Ishikawa (cell line): ENCODE measurements around the gene LAMC3.

Experiments used
- CEBPB ChIP-seq: IDR thresholded peaks from 2 replicates; pipeline ENCODE4 v1.6.1; 2012
- CREB1 ChIP-seq: IDR thresholded peaks from 2 replicates; pipeline ENCODE4 v1.6.1; 2012; ENCODE audit warnings: low read depth
- EGR1 ChIP-seq: IDR thresholded peaks from 2 replicates; pipeline ENCODE4 v1.6.1; 2012
- EP300 ChIP-seq: IDR thresholded peaks from 2 replicates; pipeline ENCODE4 v1.6.1; 2012; ENCODE audit warnings: borderline replicate concordance
- FOXM1 ChIP-seq: IDR thresholded peaks from 2 replicates; pipeline ENCODE4 v1.6.1; 2012; ENCODE audit warnings: low read depth, borderline replicate concordance
- MAX ChIP-seq: IDR thresholded peaks from 2 replicates; pipeline ENCODE4 v1.6.1; 2012
- NFIC ChIP-seq: IDR thresholded peaks from 2 replicates; pipeline ENCODE4 v1.6.1; 2012
- RAD21 ChIP-seq: IDR thresholded peaks from 2 replicates; pipeline ENCODE4 v1.6.1; 2012; ENCODE audit warnings: low read depth
- REST ChIP-seq: IDR thresholded peaks from 2 replicates; pipeline ENCODE4 v1.6.1; 2012; ENCODE audit warnings: low read depth, mild to moderate bottlenecking
- TAF1 ChIP-seq: IDR thresholded peaks from 2 replicates; pipeline ENCODE4 v1.6.1; 2012; ENCODE audit warnings: low read depth, mild to moderate bottlenecking
- TCF12 ChIP-seq: IDR thresholded peaks from 2 replicates; pipeline ENCODE4 v1.6.1; 2012; ENCODE audit warnings: low read depth
- TEAD4 ChIP-seq: IDR thresholded peaks from 2 replicates; pipeline ENCODE4 v1.6.1; 2012
- USF1 ChIP-seq: IDR thresholded peaks from 2 replicates; pipeline ENCODE4 v1.6.1; 2012
- YY1 ChIP-seq: IDR thresholded peaks from 2 replicates; pipeline ENCODE4 v1.6.1; 2012; ENCODE audit warnings: low read depth
- ZBTB7A ChIP-seq: IDR thresholded peaks from 2 replicates; pipeline ENCODE4 v1.6.1; 2012; ENCODE audit warnings: low read depth

LAMC3 gene

GRCh38 chr9:130999245-130999623, 9.7 kb upstream of the LAMC3 start:
- no peak for TF ChIP-seq TEAD4
- no peak for TF ChIP-seq TAF1
- no peak for TF ChIP-seq MAX
- TF ChIP-seq USF1, result no peak
- no peak for TF ChIP-seq FOXM1
- no peak for TF ChIP-seq CREB1
- no peak for TF ChIP-seq REST
- no peak for TF ChIP-seq EP300
- no peak for TF ChIP-seq TCF12
- no peak for TF ChIP-seq ZBTB7A
- no peak for TF ChIP-seq CEBPB
- TF ChIP-seq EGR1, result no peak
- no peak for TF ChIP-seq NFIC
- no peak for TF ChIP-seq RAD21
- TF ChIP-seq YY1, result no peak

GRCh38 chr9:131001021-131001420, 8.0 kb upstream of the LAMC3 start:
- TF ChIP-seq REST, result no peak
- TF ChIP-seq EP300, result no peak
- TF ChIP-seq CREB1, result no peak
- no peak for TF ChIP-seq YY1

GRCh38 chr9:131001990-131002389, 7.0 kb upstream of the LAMC3 start:
- no peak for TF ChIP-seq TAF1
- TF ChIP-seq RAD21, result no peak
- no peak for TF ChIP-seq CEBPB
- no peak for TF ChIP-seq TEAD4
- TF ChIP-seq MAX, result no peak
- no peak for TF ChIP-seq REST
- TF ChIP-seq USF1, result no peak
- TF ChIP-seq CREB1, result no peak
- no peak for TF ChIP-seq FOXM1
- TF ChIP-seq TCF12, result no peak
- TF ChIP-seq ZBTB7A, result no peak
- TF ChIP-seq NFIC, result no peak
- no peak for TF ChIP-seq YY1
- TF ChIP-seq EGR1, result no peak

GRCh38 chr9:131006601-131007000, 2.4 kb upstream of the LAMC3 start:
- TF ChIP-seq FOXM1 (no peak), YY1 (no peak), ZBTB7A (no peak), TCF12 (no peak), EGR1 (no peak), RAD21 (no peak), CEBPB (no peak), TEAD4 (no peak), USF1 (no peak), MAX (no peak), NFIC (no peak), CREB1 (no peak), EP300 (no peak), TAF1 (no peak)
